ENCODE measurements around the gene DCUN1D3. TPM values are rescaled to one million over a fixed set of nuclear protein-coding genes. Genes with fewer than 3 reads are reported as not detected.

The DCUN1D3 gene
- total and polyA plus RNA-seq, 2 donors (not counting 3 experiments of a cell fraction or from before 2014, with no cell fraction given) = 10.4 to 35.0 TPM

DNA sequence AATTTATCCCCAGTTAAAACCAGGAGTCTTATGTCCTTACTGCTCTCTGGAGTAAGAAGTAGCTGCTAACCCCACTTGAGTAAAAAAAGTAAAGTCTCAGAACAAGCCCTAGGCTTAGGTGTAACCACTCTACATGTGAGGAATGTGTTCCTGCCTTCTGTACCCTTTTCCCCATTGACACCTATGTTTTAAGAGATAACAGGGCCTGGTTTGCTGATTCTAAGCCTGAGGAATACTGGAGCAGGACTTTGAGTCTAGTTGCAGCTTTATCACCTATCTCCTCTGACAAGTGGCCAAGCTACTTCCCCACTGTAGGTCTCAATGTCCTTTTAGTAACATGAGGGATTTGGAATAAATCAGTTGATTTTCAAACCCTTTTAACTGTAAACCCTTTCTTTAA is 53.6 kb downstream of the DCUN1D3 start:
- Histone ChIP-seq H3K79me2 (ENCODE audit: control insufficient read depth, insufficient read depth, low read length) (no peaks in the 10 kb centered on the region), H3K4me2 (ENCODE audit: insufficient read depth, low read length) (no peak overlapping the region), H3K27ac (ENCODE audit: insufficient read depth, low read depth, low read length) (no peak overlapping the region), H3K9me3 (replicated peaks; ENCODE audit: control insufficient read depth, insufficient read depth, low read length) (no peaks in the 10 kb centered on the region), H3K36me3 (ENCODE audit: control insufficient read depth in 2 of 2, extremely low read depth in 1 of 2, insufficient read depth in 2 of 2, low read length in 2 of 2) (peaks cover 0 to 6% of the 10 kb centered on the region in 2 experiments), H3K27me3 (ENCODE audit: control insufficient read depth in 2 of 2, insufficient read depth in 2 of 2, low read length in 2 of 2) (no peaks in the 10 kb centered on the region), H4K20me1 (replicated peaks; ENCODE audit: control insufficient read depth, extremely low read depth, insufficient read depth, low read length) (no peaks in the 10 kb centered on the region), H2AFZ (ENCODE audit: low read depth, low read length) (no peak overlapping the region), H3K4me1 (ENCODE audit: control insufficient read depth, extremely low read depth, insufficient read depth, low read length) (peaks cover 17% of the 10 kb centered on the region), H3K9me1 (replicated peaks; ENCODE audit: control insufficient read depth, extremely low read depth, insufficient read depth, low read length) (no peaks in the 10 kb centered on the region), H3K4me3 (replicated peaks in 1 of 3; ENCODE audit: insufficient read depth in 1 of 3, low read depth in 1 of 3, low read length in 3 of 3) (no peak overlapping the region), H3K9ac (replicated peaks; ENCODE audit: extremely low read depth, insufficient read depth, low read length) (no peak overlapping the region)
- POLR2A ChIA-PET = no interaction called here
- BruUV-seq (replicated peaks) = no TSS peak
- dilution Hi-C loops (cut with MboI; ENCODE audit: extremely low pct_ligation_motif_present, low sequenced_read_pairs) = no loop called here
- intact Hi-C loops (cut with micrococcal nuclease) = no loop called here
- TF ChIP-seq FOS (IDR thresholded peaks at IDR 0.05; ENCODE audit: borderline replicate concordance, insufficient read depth, low read length) = no peak
- TF ChIP-seq POLR2A (IDR thresholded peaks at IDR 0.05; ENCODE audit: low read depth, low read length) = no peak
- TF ChIP-seq GATA2 (IDR thresholded peaks at IDR 0.05; ENCODE audit: insufficient read depth, insufficient read length, low read depth, low read length) = no peak
- DNase-seq (ENCODE audit: low read depth, low spot score) (no peak), FAIRE-seq (no peak)
- CTCF ChIA-PET = interaction anchor here (0.8 to 2.6 kb wide), 4 partner anchors 47 to 454 kb away, joined by 3 to 12 read pairs (median 4); no protein-coding TSS in a partner anchor

DNA sequence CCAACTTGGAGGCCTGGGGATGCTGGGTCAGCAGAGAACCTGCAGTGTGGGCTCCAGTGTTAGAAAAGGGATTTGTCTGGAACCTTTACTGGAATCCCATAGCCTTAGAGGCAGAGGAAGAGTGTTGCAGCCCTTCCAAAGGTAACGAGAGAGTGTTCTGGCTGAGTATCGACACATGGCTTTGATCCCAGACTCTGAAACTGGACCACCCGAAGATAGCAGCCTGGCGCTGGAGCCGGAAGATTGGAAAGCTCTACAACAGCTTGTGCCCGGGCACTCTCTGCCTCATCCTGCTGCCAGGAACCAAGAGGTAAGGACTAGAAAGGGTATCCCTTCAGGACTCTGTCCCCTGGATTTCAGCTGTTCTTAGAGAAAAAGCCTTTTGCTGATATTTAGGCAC is 54.1 kb downstream of the DCUN1D3 start:
- DNase-seq (ENCODE audit: low read depth, low spot score) (no peak), FAIRE-seq (no peak)
- Histone ChIP-seq H4K20me1 (replicated peaks; ENCODE audit: control insufficient read depth, extremely low read depth, insufficient read depth, low read length) (no peaks in the 10 kb centered on the region), H3K27me3 (ENCODE audit: control insufficient read depth in 2 of 2, insufficient read depth in 2 of 2, low read length in 2 of 2) (no peaks in the 10 kb centered on the region), H3K79me2 (ENCODE audit: control insufficient read depth, insufficient read depth, low read length) (no peaks in the 10 kb centered on the region), H3K36me3 (ENCODE audit: control insufficient read depth in 2 of 2, extremely low read depth in 1 of 2, insufficient read depth in 2 of 2, low read length in 2 of 2) (peaks cover 0 to 6% of the 10 kb centered on the region in 2 experiments), H3K9me3 (replicated peaks; ENCODE audit: control insufficient read depth, insufficient read depth, low read length) (no peaks in the 10 kb centered on the region), H3K4me1 (ENCODE audit: control insufficient read depth, extremely low read depth, insufficient read depth, low read length) (peaks cover 12% of the 10 kb centered on the region), H3K9me1 (replicated peaks; ENCODE audit: control insufficient read depth, extremely low read depth, insufficient read depth, low read length) (no peaks in the 10 kb centered on the region), H3K4me3 (replicated peaks in 1 of 3; ENCODE audit: insufficient read depth in 1 of 3, low read depth in 1 of 3, low read length in 3 of 3) (no peak overlapping the region), H3K9ac (replicated peaks; ENCODE audit: extremely low read depth, insufficient read depth, low read length) (no peak overlapping the region), H3K27ac (ENCODE audit: insufficient read depth, low read depth, low read length) (no peak overlapping the region), H2AFZ (ENCODE audit: low read depth, low read length) (no peak overlapping the region), H3K4me2 (ENCODE audit: insufficient read depth, low read length) (no peak overlapping the region)
- ChIA-PET POLR2A (no interaction called here), CTCF (interaction anchor here (1.1 to 2.6 kb wide), 4 partner anchors 39 to 238 kb away, joined by 3 to 12 read pairs (median 4); partner anchors contain the start of genes ERI2 and REXO5)
- dilution Hi-C loops (cut with MboI; ENCODE audit: extremely low pct_ligation_motif_present, low sequenced_read_pairs) = no loop called here
- TF ChIP-seq POLR2AphosphoS5 (IDR thresholded peaks at IDR 0.05; ENCODE audit: insufficient read depth, low read depth, low read length) (no peak), EZH2 (IDR thresholded peaks at IDR 0.05; ENCODE audit: borderline replicate concordance, low read depth, low read length, severe bottlenecking) (no peak), FOS (IDR thresholded peaks at IDR 0.05; ENCODE audit: borderline replicate concordance, insufficient read depth, low read length) (no peak), MYC (IDR thresholded peaks at IDR 0.05; ENCODE audit: low read depth, low read length) (no peak), POLR2A (IDR thresholded peaks at IDR 0.05; ENCODE audit: low read depth, low read length) (no peak), GATA2 (IDR thresholded peaks at IDR 0.05; ENCODE audit: insufficient read depth, insufficient read length, low read depth, low read length) (no peak)
- TF ChIP-seq, protein P1, sequence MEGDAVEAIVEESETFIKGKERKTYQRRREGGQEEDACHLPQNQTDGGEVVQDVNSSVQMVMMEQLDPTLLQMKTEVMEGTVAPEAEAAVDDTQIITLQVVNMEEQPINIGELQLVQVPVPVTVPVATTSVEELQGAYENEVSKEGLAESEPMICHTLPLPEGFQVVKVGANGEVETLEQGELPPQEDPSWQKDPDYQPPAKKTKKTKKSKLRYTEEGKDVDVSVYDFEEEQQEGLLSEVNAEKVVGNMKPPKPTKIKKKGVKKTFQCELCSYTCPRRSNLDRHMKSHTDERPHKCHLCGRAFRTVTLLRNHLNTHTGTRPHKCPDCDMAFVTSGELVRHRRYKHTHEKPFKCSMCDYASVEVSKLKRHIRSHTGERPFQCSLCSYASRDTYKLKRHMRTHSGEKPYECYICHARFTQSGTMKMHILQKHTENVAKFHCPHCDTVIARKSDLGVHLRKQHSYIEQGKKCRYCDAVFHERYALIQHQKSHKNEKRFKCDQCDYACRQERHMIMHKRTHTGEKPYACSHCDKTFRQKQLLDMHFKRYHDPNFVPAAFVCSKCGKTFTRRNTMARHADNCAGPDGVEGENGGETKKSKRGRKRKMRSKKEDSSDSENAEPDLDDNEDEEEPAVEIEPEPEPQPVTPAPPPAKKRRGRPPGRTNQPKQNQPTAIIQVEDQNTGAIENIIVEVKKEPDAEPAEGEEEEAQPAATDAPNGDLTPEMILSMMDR (IDR thresholded peaks at IDR 0.05; ENCODE audit: extremely low read depth in 1 of 2, insufficient read depth in 1 of 2, low read depth in 1 of 2, low read length in 2 of 2) = no peak
- intact Hi-C loops (cut with micrococcal nuclease) = no loop called here
- BruUV-seq (replicated peaks) = no TSS peak

All from endothelial cell of umbilical vein (primary cell).